ENCODE measurements around the gene SFXN2.

Gene SFXN2

GRCh38 chr10:102770108-102770482 is 55.7 kb downstream of the SFXN2 start:
- POLR2A ChIA-PET, result no interaction called here
- no peak for DNase-seq (ENCODE audit: extremely low spot score)
- CTCF ChIA-PET, result no interaction called here
- TF ChIP-seq ELF4 (IDR thresholded peaks at IDR 0.05) (no peak), CTBP1 (IDR thresholded peaks at IDR 0.05; ENCODE audit: borderline replicate concordance) (no peak), BHLHE40 (IDR thresholded peaks at IDR 0.05; ENCODE audit: borderline replicate concordance) (no peak), ZNF384 (IDR thresholded peaks at IDR 0.05) (no peak), FOXM1 (IDR thresholded peaks at IDR 0.05; ENCODE audit: borderline replicate concordance) (no peak), SP1 (IDR thresholded peaks at IDR 0.05) (no peak), L3MBTL2 (conservative IDR thresholded peaks at IDR 0.05) (no peak), LEF1 (IDR thresholded peaks at IDR 0.05; ENCODE audit: borderline replicate concordance) (no peak), FOXA1 (IDR thresholded peaks at IDR 0.05) (no peak), ARNT (IDR thresholded peaks at IDR 0.05) (no peak), SUZ12 (IDR thresholded peaks at IDR 0.05) (no peak), FOXK2 (IDR thresholded peaks at IDR 0.05) (no peak)

GRCh38 chr10:102770792-102771191 is 56.4 kb downstream of the SFXN2 start:
- TF ChIP-seq FOXA1 (IDR thresholded peaks at IDR 0.05) (no peak), HDGF (IDR thresholded peaks at IDR 0.05; ENCODE audit: borderline replicate concordance) (no peak), TARDBP (IDR thresholded peaks at IDR 0.05) (no peak), L3MBTL2 (conservative IDR thresholded peaks at IDR 0.05) (no peak), NFRKB (IDR thresholded peaks at IDR 0.05) (no peak), ARNT (IDR thresholded peaks at IDR 0.05) (no peak), SP1 (IDR thresholded peaks at IDR 0.05) (no peak), ZNF384 (IDR thresholded peaks at IDR 0.05) (no peak), CTBP1 (IDR thresholded peaks at IDR 0.05; ENCODE audit: borderline replicate concordance) (no peak), LEF1 (IDR thresholded peaks at IDR 0.05; ENCODE audit: borderline replicate concordance) (no peak), FOXM1 (IDR thresholded peaks at IDR 0.05; ENCODE audit: borderline replicate concordance) (no peak), SUZ12 (IDR thresholded peaks at IDR 0.05) (no peak), PKNOX1 (IDR thresholded peaks at IDR 0.05) (no peak), FOXK2 (IDR thresholded peaks at IDR 0.05) (no peak), BHLHE40 (IDR thresholded peaks at IDR 0.05; ENCODE audit: borderline replicate concordance) (no peak), ELF4 (IDR thresholded peaks at IDR 0.05) (no peak)
- ChIA-PET CTCF (no interaction called here), POLR2A (no interaction called here)
- no peak for DNase-seq (ENCODE audit: extremely low spot score)

GRCh38 chr10:102773320-102773719 is 58.9 kb downstream of the SFXN2 start:
- DNase-seq (ENCODE audit: extremely low spot score), result no peak
- TF ChIP-seq ELF4 (IDR thresholded peaks at IDR 0.05) (no peak), FOXK2 (IDR thresholded peaks at IDR 0.05) (no peak), ARNT (IDR thresholded peaks at IDR 0.05) (no peak), LEF1 (IDR thresholded peaks at IDR 0.05; ENCODE audit: borderline replicate concordance) (no peak), CTBP1 (IDR thresholded peaks at IDR 0.05; ENCODE audit: borderline replicate concordance) (no peak), L3MBTL2 (conservative IDR thresholded peaks at IDR 0.05) (no peak), SP1 (IDR thresholded peaks at IDR 0.05) (no peak), ZNF384 (IDR thresholded peaks at IDR 0.05) (no peak), TARDBP (IDR thresholded peaks at IDR 0.05) (no peak)
- ChIA-PET CTCF (no interaction called here), POLR2A (no interaction called here)

GRCh38 chr10:102773986-102774385 is 59.5 kb downstream of the SFXN2 start:
- no peak for DNase-seq (ENCODE audit: extremely low spot score)
- TF ChIP-seq LEF1 (IDR thresholded peaks at IDR 0.05; ENCODE audit: borderline replicate concordance) (no peak), NFRKB (IDR thresholded peaks at IDR 0.05) (no peak), ELF4 (IDR thresholded peaks at IDR 0.05) (no peak), CTBP1 (IDR thresholded peaks at IDR 0.05; ENCODE audit: borderline replicate concordance) (no peak), L3MBTL2 (conservative IDR thresholded peaks at IDR 0.05) (no peak), PKNOX1 (IDR thresholded peaks at IDR 0.05) (no peak), BHLHE40 (IDR thresholded peaks at IDR 0.05; ENCODE audit: borderline replicate concordance) (no peak), FOXM1 (IDR thresholded peaks at IDR 0.05; ENCODE audit: borderline replicate concordance) (no peak), FOXK2 (IDR thresholded peaks at IDR 0.05) (no peak), SP1 (IDR thresholded peaks at IDR 0.05) (no peak), SUZ12 (IDR thresholded peaks at IDR 0.05) (no peak), ARNT (IDR thresholded peaks at IDR 0.05) (no peak), FOXA1 (IDR thresholded peaks at IDR 0.05) (no peak), TARDBP (IDR thresholded peaks at IDR 0.05) (no peak), ZNF384 (IDR thresholded peaks at IDR 0.05) (no peak), HDGF (IDR thresholded peaks at IDR 0.05; ENCODE audit: borderline replicate concordance) (no peak)
- POLR2A ChIA-PET, result no interaction called here
- CTCF ChIA-PET, result interaction anchor here (0.6 kb wide), 1 partner anchor 18 kb away, joined by 3 read pairs; no protein-coding TSS in a partner anchor

GRCh38 chr10:102775201-102775934 is 60.9 kb downstream of the SFXN2 start:
- CTCF ChIA-PET, result interaction anchor here (0.9 to 2.5 kb wide), 3 partner anchors 21 to 269 kb away, joined by 3 to 6 read pairs (median 4); partner anchors contain the start of gene SFXN2
- POLR2A ChIA-PET, result interaction anchor here (1.3 to 1.6 kb wide), 2 partner anchors 10 to 60 kb away, joined by 4 read pairs; no protein-coding TSS in a partner anchor

More at GRCh38 chr10:102775201-102775934, 60.9 kb downstream of the SFXN2 start:
- no peak for DNase-seq (ENCODE audit: extremely low spot score)
- TF ChIP-seq SUZ12 (IDR thresholded peaks at IDR 0.05), result no peak
- no peak for TF ChIP-seq PKNOX1 (IDR thresholded peaks at IDR 0.05)
- TF ChIP-seq ZNF384 (IDR thresholded peaks at IDR 0.05), result no peak
- TF ChIP-seq SP1 (IDR thresholded peaks at IDR 0.05), result no peak
- no peak for TF ChIP-seq TARDBP (IDR thresholded peaks at IDR 0.05)
- TF ChIP-seq ARNT (IDR thresholded peaks at IDR 0.05), result no peak
- TF ChIP-seq HDGF (IDR thresholded peaks at IDR 0.05; ENCODE audit: borderline replicate concordance), result no peak
- TF ChIP-seq FOXK2 (IDR thresholded peaks at IDR 0.05), result no peak
- no peak for TF ChIP-seq FOXM1 (IDR thresholded peaks at IDR 0.05; ENCODE audit: borderline replicate concordance)
- no peak for TF ChIP-seq FOXA1 (IDR thresholded peaks at IDR 0.05)
- no peak for TF ChIP-seq ELF4 (IDR thresholded peaks at IDR 0.05)
- no peak for TF ChIP-seq LEF1 (IDR thresholded peaks at IDR 0.05; ENCODE audit: borderline replicate concordance)
- no peak for TF ChIP-seq BHLHE40 (IDR thresholded peaks at IDR 0.05; ENCODE audit: borderline replicate concordance)
- no peak for TF ChIP-seq L3MBTL2 (conservative IDR thresholded peaks at IDR 0.05)
- TF ChIP-seq CTBP1 (IDR thresholded peaks at IDR 0.05; ENCODE audit: borderline replicate concordance), result no peak
- TF ChIP-seq NFRKB (IDR thresholded peaks at IDR 0.05), result no peak

Data from HEK293T (cell line).